Osteocyte (in vitro differentiated cells): ENCODE measurements around the gene NPIPB2. TPM values are rescaled to one million over a fixed set of nuclear protein-coding genes. Genes with fewer than 3 reads are reported as not detected.

Source experiments
- DNase-seq: peaks from one replicate; pipeline ENCODE4 v3.0.0; 2021; ENCODE audit warnings: mixed read lengths; ENCODE audit not compliant: unreplicated experiment; ENCODE audit errors: extremely low spot score
- H3K27ac Mint-ChIP-seq: one replicate; pipeline ENCODE4 v1.8.0; 2021; ENCODE audit warnings: mild to moderate bottlenecking, mixed read lengths; ENCODE audit not compliant: unreplicated experiment
- H3K27me3 Mint-ChIP-seq: one replicate; pipeline ENCODE4 v1.8.0; 2021; ENCODE audit warnings: mixed read lengths; ENCODE audit not compliant: unreplicated experiment
- H3K36me3 Mint-ChIP-seq: one replicate; pipeline ENCODE4 v1.8.0; 2021; ENCODE audit warnings: mixed read lengths; ENCODE audit not compliant: unreplicated experiment
- H3K4me1 Mint-ChIP-seq: one replicate; pipeline ENCODE4 v1.8.0; 2021; ENCODE audit warnings: mixed read lengths; ENCODE audit not compliant: unreplicated experiment
- H3K4me3 Mint-ChIP-seq: one replicate; pipeline ENCODE4 v1.8.0; 2021; ENCODE audit warnings: mild to moderate bottlenecking, moderate library complexity, mixed read lengths; ENCODE audit not compliant: unreplicated experiment
- H3K9me3 Mint-ChIP-seq: one replicate; pipeline ENCODE4 v1.8.0; 2021; ENCODE audit warnings: mixed read lengths; ENCODE audit not compliant: unreplicated experiment
- total RNA-seq: library from RNA; stranded (reverse); gene quantifications from 2 replicates; pipeline ENCODE4 v1.2.1, GENCODE V29; 2021
- TF ChIP-seq, protein P1 (sequence below): fragments of 200-600 bp; sonication (generic); IDR thresholded peaks from 2 replicates; pipeline ENCODE4 v1.5.0; 2021; ENCODE audit warnings: antibody characterized with exemption, mild to moderate bottlenecking, moderate library complexity

The NPIPB2 gene
- total RNA-seq, 1 donor from 2014 or later, result 19.7 TPM

- Mint-ChIP-seq H3K36me3 (no peaks in the 10 kb centered on the region), H3K4me3 (no peak overlapping the region), H3K27me3 (no peaks in the 10 kb centered on the region), H3K4me1 (peaks cover 30% of the 10 kb centered on the region), H3K27ac (no peak overlapping the region), H3K9me3 (no peaks in the 10 kb centered on the region)
- TF ChIP-seq, protein P1, sequence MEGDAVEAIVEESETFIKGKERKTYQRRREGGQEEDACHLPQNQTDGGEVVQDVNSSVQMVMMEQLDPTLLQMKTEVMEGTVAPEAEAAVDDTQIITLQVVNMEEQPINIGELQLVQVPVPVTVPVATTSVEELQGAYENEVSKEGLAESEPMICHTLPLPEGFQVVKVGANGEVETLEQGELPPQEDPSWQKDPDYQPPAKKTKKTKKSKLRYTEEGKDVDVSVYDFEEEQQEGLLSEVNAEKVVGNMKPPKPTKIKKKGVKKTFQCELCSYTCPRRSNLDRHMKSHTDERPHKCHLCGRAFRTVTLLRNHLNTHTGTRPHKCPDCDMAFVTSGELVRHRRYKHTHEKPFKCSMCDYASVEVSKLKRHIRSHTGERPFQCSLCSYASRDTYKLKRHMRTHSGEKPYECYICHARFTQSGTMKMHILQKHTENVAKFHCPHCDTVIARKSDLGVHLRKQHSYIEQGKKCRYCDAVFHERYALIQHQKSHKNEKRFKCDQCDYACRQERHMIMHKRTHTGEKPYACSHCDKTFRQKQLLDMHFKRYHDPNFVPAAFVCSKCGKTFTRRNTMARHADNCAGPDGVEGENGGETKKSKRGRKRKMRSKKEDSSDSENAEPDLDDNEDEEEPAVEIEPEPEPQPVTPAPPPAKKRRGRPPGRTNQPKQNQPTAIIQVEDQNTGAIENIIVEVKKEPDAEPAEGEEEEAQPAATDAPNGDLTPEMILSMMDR, result no peak
- DNase-seq, result no peak
Observed at GRCh38 chr16:11980136-11980844, 38.4 kb upstream of the NPIPB2 start.

- Mint-ChIP-seq H3K4me1 (peaks cover 31% of the 10 kb centered on the region), H3K4me3 (no peak overlapping the region)
- TF ChIP-seq, protein P1, result no peak
Observed at GRCh38 chr16:11979013-11979672, 37.3 kb upstream of the NPIPB2 start.

GRCh38 chr16:11978080-11978479, 36.2 kb upstream of the NPIPB2 start:
- Mint-ChIP-seq H3K27ac (peak overlapping the region; percentile 80), H3K36me3 (no peaks in the 10 kb centered on the region), H3K9me3 (no peaks in the 10 kb centered on the region), H3K4me3 (peak overlapping the region; percentile 97), H3K4me1 (peaks cover 31% of the 10 kb centered on the region), H3K27me3 (no peaks in the 10 kb centered on the region)
- DNase-seq, result no peak
- TF ChIP-seq, protein P1, result no peak

More at GRCh38 chr16:11979013-11979672, 37.3 kb upstream of the NPIPB2 start:
- DNase-seq, result no peak
- Mint-ChIP-seq H3K9me3 (no peaks in the 10 kb centered on the region), H3K36me3 (no peaks in the 10 kb centered on the region), H3K27me3 (no peaks in the 10 kb centered on the region), H3K27ac (no peak overlapping the region)

- H3K36me3 Mint-ChIP-seq, result no peaks in the 10 kb centered on the region
- TF ChIP-seq, protein P1, result no peak
- no peak for DNase-seq
- H3K27ac Mint-ChIP-seq, result peak overlapping the region; percentile 80
- peak overlapping the region; percentile 97 for H3K4me3 Mint-ChIP-seq
- H3K4me1 Mint-ChIP-seq, result peaks cover 31% of the 10 kb centered on the region
- H3K9me3 Mint-ChIP-seq, result no peaks in the 10 kb centered on the region
- H3K27me3 Mint-ChIP-seq, result no peaks in the 10 kb centered on the region
Observed at GRCh38 chr16:11977376-11978041, 35.7 kb upstream of the NPIPB2 start.
